Measurements from ENCODE around the gene LAMA2.

LAMA2 gene

DNA sequence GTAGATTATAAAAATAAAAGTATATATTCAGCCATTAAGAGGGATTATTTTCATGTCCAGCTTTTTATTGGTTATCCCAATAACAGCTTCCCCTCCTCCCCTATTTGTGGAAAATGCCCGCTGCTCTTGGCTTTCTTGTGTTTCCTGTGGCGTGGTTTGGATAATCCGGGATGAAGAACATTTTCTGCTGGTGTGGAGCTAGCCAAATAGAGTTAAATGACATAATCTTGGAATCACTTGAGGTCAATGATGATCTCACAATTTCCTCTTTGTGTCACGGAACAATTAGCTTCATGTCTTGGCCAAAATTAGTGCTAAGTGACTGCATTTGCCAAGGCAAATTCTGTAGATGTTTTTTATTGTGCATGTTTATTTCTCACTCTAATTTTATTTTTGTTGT lies 394.0 kb downstream of the LAMA2 start:
- no peak for TF ChIP-seq POLR2A (IDR thresholded peaks at IDR 0.05; ENCODE audit: low read length)
- TF ChIP-seq GATA1 (IDR thresholded peaks at IDR 0.05; ENCODE audit: low read depth, low read length), result no peak
- no peak for DNase-seq

DNA sequence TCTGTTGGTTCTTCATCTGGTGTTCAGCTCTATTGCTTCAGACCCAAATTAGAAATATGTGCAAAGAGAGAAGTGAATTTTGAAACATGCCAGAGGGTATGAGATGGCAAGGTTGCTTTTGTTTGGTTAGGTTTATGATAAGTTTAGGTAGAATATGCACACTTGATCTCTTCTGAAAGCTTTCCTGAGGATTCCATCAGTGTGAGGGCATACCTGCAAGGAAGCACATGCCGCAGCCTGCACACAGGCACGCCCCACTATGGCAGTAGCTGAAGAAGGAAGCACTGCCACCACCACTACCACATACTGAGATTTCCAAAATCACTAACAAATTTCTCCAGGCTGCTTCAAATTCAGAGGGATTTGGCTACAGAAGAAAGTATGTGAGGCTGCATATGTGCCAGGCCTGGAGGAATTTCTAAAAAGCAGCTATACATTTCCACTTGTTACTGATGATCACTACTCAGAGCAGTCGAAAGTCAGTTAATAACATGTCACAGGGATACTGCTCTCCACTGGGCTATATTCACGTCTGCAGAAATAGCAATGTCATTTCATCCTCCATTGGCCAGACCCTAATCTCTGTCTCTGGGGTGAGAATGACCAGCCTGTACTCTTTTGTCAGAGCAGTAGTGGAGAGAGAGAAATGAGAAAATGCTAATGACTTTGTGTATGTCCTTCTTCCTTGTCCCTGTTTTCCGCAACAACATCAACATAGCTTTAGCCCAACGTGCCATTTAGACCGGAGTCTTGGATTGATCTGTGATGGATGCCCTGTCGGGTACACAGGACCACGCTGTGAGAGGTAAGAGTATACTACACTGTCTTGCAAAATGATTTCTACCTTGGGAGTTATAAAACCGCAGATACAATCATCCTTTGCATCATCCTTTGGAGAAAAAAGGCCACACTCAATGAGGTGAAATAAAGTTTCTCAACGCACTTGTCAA lies 396.7 kb downstream of the LAMA2 start:
- TF ChIP-seq POLR2A (IDR thresholded peaks at IDR 0.05; ENCODE audit: low read length), result no peak
- no peak for TF ChIP-seq GATA1 (IDR thresholded peaks at IDR 0.05; ENCODE audit: low read depth, low read length)
- DNase-seq, result no peak

DNA sequence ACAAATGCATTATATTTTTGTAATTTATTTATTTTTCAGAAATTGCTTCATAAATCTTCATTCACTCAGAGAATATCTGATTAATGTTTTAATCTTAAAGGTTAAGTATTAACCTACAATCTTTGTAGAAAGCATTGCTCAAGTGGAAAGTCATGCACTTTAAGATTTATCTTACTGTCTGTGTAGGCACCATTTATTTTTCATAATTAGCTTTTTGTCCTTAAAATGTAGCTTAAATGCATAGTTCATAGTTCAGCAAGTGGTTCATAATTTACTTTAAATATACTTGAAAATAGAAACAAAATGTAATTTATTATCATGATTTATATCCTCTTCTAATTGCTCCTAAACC lies 397.3 kb downstream of the LAMA2 start:
- TF ChIP-seq POLR2A (IDR thresholded peaks at IDR 0.05; ENCODE audit: low read length), result no peak
- no peak for DNase-seq

DNA sequence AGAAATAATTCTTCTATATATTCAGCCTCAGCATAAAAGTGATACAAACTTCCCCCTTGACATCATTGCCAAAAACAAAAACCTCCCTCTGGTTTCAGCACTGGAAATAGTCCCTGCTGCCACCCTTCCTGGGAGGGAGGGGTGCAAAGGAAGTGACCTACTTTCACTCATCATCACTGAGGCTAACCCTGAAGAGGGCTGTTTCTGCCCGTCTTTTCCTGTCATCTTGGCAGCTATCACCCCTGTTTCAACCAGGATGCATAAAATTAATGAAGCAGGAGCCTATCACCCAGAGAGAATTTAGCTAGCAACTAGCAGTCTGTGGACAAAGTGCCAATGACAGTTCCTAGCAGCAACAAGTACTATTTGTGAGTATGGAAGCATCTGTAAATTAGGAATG lies 397.8 kb downstream of the LAMA2 start:
- no peak for DNase-seq
- no peak for TF ChIP-seq GATA1 (IDR thresholded peaks at IDR 0.05; ENCODE audit: low read depth, low read length)
- no peak for TF ChIP-seq POLR2A (IDR thresholded peaks at IDR 0.05; ENCODE audit: low read length)

DNA sequence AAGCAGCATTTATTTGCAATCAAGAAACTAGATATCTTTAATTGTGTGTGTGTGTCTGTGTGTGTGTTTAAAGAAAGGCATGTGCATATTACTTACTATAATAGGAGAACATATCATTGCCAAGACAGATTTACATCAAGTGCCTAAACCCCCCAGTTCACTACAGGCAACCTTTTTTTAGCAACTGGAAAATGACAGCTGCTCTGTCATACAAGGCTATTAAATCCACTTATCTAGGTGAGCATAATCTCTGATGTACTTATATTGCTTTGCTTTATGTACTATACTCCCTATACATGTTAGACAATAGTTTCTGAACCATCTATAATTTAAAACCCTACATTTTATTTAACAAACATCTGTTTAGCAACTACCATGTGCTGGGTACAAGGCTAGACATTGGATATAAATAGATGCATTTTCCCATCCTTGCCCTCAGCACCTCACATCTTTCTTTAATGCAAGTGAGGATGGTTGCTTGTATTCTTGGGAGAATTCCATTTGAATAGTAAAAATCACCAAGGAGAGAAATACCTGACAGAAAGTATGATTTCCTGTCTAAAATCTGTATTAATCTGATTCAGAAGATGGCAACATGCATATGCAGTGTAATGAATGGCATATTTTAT lies 398.3 kb downstream of the LAMA2 start:
- TF ChIP-seq POLR2A (IDR thresholded peaks at IDR 0.05; ENCODE audit: low read length) (no peak), GATA1 (IDR thresholded peaks at IDR 0.05; ENCODE audit: low read depth, low read length) (no peak)
- no peak for DNase-seq

DNA sequence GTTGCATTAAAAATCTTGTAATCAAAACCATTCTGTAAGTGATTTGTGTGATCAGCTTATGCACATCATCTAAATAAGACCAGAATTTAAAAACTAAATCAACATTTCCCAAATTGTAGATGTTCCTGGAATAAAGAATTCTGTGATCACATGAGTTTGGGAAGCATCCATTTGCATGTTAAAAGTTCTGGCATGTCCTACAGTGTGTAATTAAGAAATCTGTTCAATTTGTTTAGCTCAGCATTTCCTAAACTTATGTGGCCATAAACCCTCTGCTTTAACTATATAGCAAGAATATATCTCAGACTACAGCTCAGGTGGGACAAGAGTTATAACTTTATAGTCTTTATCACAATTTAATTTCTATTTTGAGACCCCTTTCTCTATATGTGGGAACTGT lies 399.1 kb downstream of the LAMA2 start:
- DNase-seq, result no peak
- TF ChIP-seq GATA1 (IDR thresholded peaks at IDR 0.05; ENCODE audit: low read depth, low read length) (no peak), POLR2A (IDR thresholded peaks at IDR 0.05; ENCODE audit: low read length) (no peak)

DNA sequence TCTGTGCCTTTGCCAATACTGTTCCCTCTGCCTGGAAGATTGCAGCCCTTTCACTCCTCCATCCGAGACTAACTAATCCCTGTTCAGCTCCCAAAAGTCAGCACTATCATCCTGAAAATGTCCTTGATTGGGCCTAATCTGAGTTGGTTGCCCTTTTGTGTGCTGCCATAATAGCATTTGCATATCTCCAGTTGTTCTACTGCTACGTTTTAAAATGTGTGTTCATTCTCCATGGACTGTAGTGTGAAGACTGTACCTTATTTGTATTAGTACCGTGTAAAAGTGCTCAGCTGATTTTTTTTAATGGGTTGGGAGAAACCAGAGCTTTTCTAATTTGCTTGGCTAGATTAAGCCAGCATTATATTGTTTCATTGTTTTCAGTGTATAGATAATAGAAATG lies 401.3 kb downstream of the LAMA2 start:
- TF ChIP-seq GATA1 (IDR thresholded peaks at IDR 0.05; ENCODE audit: low read depth, low read length), result no peak
- TF ChIP-seq POLR2A (IDR thresholded peaks at IDR 0.05; ENCODE audit: low read length), result no peak
- DNase-seq, result no peak

DNA sequence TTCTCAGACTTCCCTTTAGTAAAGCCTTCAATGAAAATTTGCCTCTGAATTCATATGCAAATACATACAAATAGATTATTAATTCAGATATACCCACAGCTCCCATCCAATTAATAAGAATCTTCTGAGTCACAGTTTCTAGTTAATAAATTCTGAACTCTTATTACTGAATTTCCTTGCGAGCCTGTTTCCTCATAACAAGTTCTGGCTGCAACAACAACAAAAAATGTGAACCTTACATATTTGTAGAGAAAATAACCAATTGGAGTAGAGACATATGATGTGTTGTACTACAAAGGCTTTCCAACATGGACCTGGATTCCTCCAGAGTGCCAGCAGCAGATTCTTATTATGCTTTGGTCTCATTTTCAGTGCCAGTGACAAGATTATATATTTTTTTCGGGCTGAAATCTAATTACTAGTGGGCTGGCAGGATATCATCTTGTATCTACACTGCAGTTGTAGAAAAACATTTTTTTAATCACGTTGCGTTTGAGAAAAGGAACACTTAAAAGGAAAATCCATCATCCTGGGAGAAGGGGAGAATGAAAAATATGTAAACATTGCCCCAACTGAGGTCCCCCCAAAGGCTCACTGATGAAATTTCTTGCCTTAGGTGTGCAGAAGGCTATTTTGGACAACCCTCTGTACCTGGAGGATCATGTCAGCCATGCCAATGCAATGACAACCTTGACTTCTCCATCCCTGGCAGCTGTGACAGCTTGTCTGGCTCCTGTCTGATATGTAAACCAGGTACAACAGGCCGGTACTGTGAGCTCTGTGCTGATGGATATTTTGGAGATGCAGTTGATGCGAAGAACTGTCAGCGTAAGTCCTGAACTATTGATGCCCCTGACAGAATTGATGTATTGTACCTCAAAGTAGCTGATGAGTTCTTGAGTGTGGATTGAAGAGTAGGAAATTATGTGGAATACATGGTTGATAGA lies 404.6 kb downstream of the LAMA2 start:
- TF ChIP-seq GATA1 (IDR thresholded peaks at IDR 0.05; ENCODE audit: low read depth, low read length) (no peak), POLR2A (IDR thresholded peaks at IDR 0.05; ENCODE audit: low read length) (no peak)
- no peak for DNase-seq

DNA sequence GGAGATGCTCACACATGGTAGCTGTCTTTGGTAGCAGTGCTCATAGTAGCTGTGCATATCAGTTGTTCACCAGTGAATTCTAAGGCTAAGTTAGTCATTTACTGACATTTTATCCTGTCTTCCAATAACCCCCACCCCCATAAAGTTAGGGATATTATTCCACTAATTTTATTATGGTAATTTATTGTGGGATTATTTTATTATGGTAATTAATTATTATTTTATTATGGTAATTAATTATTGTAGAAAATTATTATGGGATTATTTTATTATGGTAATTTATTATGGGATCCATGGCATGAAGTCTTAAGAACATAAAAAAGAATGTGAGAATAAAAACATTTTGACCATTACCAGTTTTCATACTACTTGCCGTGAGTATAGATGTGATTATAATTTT lies 406.5 kb downstream of the LAMA2 start:
- TF ChIP-seq GATA1 (IDR thresholded peaks at IDR 0.05; ENCODE audit: low read depth, low read length) (no peak), POLR2A (IDR thresholded peaks at IDR 0.05; ENCODE audit: low read length) (no peak)

DNA sequence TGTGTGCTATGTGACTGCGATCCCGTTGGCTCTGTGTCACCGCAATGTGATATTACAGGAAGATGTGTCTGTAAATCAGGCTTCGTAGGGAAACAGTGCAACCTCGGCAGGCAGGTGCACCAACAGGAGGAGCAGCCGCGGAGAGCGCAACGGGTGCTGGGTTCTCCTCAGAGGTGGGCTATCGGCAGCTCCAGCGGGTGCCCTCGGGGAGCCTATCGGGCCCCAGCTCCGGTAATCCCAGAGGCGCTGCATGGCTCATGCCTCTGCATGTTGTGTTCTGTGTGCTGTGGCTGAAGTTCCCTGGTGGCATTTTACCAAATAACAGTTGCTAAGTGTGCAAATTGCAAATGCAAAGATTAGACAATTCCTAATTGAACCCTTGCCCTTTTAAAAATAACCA lies 409.9 kb downstream of the LAMA2 start:
- no peak for DNase-seq
- TF ChIP-seq GATA1 (IDR thresholded peaks at IDR 0.05; ENCODE audit: low read depth, low read length), result no peak
- TF ChIP-seq POLR2A (IDR thresholded peaks at IDR 0.05; ENCODE audit: low read length), result no peak

More for the DNA sequence above, 406.5 kb downstream of the LAMA2 start:
- DNase-seq, result no peak

DNA sequence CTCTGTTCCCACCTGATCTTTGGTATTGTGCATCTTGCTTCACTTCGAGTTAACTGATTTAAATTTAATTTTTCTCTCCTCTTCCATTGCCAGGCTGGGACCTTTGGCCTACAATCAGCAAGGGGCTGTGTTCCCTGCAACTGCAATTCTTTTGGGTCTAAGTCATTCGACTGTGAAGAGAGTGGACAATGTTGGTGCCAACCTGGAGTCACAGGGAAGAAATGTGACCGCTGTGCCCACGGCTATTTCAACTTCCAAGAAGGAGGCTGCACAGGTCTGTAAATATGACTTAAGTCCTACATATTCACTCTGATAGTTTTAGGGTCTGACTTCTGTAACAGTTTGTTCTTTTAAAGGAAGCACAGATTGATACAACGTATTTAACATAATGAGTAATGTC lies 414.7 kb downstream of the LAMA2 start:
- DNase-seq, result no peak
- TF ChIP-seq POLR2A (IDR thresholded peaks at IDR 0.05; ENCODE audit: low read length) (no peak), GATA1 (IDR thresholded peaks at IDR 0.05; ENCODE audit: low read depth, low read length) (no peak)

DNA sequence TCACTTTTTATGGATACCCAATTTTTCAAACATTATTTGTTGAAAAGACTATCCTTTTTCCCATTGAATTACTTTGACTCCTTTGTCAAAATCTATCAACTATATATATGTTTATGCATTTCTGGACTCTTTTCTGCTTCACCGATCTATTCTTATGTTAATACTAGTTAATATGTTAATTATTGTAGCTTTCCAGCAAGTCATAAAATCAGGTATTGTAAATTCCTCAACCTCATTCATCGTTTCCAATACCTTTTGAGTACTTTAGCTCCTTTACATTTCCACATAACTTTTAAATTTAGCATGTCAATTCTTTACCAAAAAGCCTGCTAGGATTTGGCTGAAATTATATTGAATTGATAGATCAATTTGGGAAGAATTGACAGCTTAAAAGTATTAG lies 419.7 kb downstream of the LAMA2 start:
- no peak for DNase-seq
- TF ChIP-seq POLR2A (IDR thresholded peaks at IDR 0.05; ENCODE audit: low read length), result no peak
- no peak for TF ChIP-seq GATA1 (IDR thresholded peaks at IDR 0.05; ENCODE audit: low read depth, low read length)

DNA sequence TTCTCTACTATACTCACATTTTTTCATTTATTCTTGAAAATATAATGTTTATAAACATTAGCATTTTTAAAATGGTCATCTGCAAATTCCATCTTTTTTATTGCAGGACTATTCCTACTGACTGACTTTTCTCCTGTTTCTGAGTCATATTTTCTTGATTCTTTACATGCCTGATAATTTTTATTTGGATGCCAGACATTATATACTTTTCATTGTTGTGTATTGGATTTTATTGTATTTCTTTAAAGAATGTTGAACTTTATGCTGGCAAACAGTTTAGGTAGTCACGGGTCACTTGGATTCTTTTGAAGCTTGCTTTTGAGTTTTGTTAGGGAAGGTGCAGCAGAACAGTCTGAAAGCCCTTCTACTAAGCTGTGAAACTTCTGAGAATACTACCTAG lies 423.9 kb downstream of the LAMA2 start:
- no peak for DNase-seq
- TF ChIP-seq POLR2A (IDR thresholded peaks at IDR 0.05; ENCODE audit: low read length) (no peak), GATA1 (IDR thresholded peaks at IDR 0.05; ENCODE audit: low read depth, low read length) (no peak)

DNA sequence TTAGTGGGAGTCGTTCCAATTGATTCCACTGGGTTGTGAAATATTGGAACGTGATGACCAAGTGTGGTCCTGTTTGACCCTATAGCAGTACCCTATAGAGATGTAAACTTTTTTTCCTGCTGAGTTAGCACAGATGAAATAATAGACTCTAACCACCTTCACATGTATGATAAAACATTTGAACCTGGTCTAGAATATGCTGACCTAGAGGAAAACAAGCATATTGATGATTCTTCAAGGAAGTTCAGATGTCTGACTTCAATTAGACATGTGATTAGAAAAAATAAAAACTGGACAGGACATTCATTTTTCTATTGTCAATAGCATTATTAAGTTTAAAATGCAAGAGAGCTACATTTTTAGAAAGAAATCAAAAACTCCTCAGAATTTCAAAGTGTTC lies 424.9 kb downstream of the LAMA2 start:
- TF ChIP-seq POLR2A (IDR thresholded peaks at IDR 0.05; ENCODE audit: low read length) (no peak), GATA1 (IDR thresholded peaks at IDR 0.05; ENCODE audit: low read depth, low read length) (no peak)
- DNase-seq, result no peak

Measured in erythroblast (primary cell).